Upper lobe of left lung (tissue), 6 donors: Measurements from ENCODE around the gene ACTR3C. TPM values are rescaled to one million over a fixed set of nuclear protein-coding genes. Genes with fewer than 3 reads are reported as not detected.
"Not testable (repeated sequence)": the region's sequence is repeated elsewhere in the genome, so short reads cannot be mapped to it uniquely, and the experiment has no call there.

Source experiments
- ATAC-seq, 2 donors: fragments of 200-7000 bp; cut with Tn5 transposase; one replicate each; pipeline ENCODE4 v1.9.1; 2022; ENCODE audit warnings: mild to moderate bottlenecking in 2 of 2, moderate library complexity in 2 of 2; ENCODE audit not compliant: low FRiP score in 2 of 2
- DNase-seq, 2 donors: peaks; one replicate each; pipeline ENCODE4 v3.0.0-alpha.2; 2019 to 2020
- H3K27ac ChIP-seq, 4 donors: fragments of 200-600 bp; sonication (generic); one replicate each; pipeline ENCODE4 v1.5.1; 2016 to 2019
- H3K27me3 ChIP-seq, 4 donors: fragments of 200-600 bp; sonication (generic); one replicate each; pipeline ENCODE4 v1.5.1; 2017 to 2019
- H3K36me3 ChIP-seq, 4 donors: fragments of 200-600 bp; sonication (generic); one replicate each; pipeline ENCODE4 v1.5.1; 2016 to 2019
- H3K4me1 ChIP-seq, 4 donors: fragments of 200-600 bp; sonication (generic); one replicate each; pipeline ENCODE4 v1.5.1; 2018 to 2019
- H3K4me3 ChIP-seq, 4 donors: fragments of 200-600 bp; sonication (generic); one replicate each; pipeline ENCODE4 v1.5.1; 2017 to 2019; ENCODE audit warnings: mild to moderate bottlenecking in 2 of 4, moderate library complexity in 1 of 4
- H3K9me3 ChIP-seq, 4 donors: fragments of 200-600 bp; sonication (generic); one replicate each; pipeline ENCODE4 v1.5.1; 2018 to 2019
- CTCF ChIP-seq, 6 experiments: fragments of 450-650 bp in 4 of 6; fragments of 200-600 bp in 2 of 6; sonication (generic) in 2 of 6; IDR thresholded peaks; one replicate each; pipeline ENCODE4 v1.5.1; 2016 to 2019; ENCODE audit warnings: antibody characterized with exemption in 6 of 6
- EP300 ChIP-seq, 4 donors: sonication (generic); formaldehyde crosslinking; IDR thresholded peaks; one replicate each; pipeline ENCODE4 v1.5.1; 2017; ENCODE audit warnings: antibody characterized with exemption in 4 of 4, control low read depth in 2 of 4
- POLR2A ChIP-seq, 4 donors: fragments of 450-650 bp; IDR thresholded peaks; one replicate each; pipeline ENCODE4 v1.5.1; 2016 to 2017; ENCODE audit warnings: antibody characterized with exemption in 4 of 4, mild to moderate bottlenecking in 2 of 4
- POLR2AphosphoS5 ChIP-seq, 2 donors: sonication (generic); formaldehyde crosslinking; IDR thresholded peaks; one replicate each; pipeline ENCODE4 v1.5.1; 2017; ENCODE audit warnings: antibody characterized with exemption in 2 of 2
- whole genome bisulfite sequencing, 2 donors: methylation state at CpG; one replicate each; pipeline ENCODE4 v1.1.5; 2017 to 2018; 5-methylcytosine and 5-hydroxymethylcytosine counted together
- total RNA-seq, 6 donors: library from RNA; depleted of rRNA in 4 of 6; stranded (reverse); fragments of >200 nt in 4 of 6; gene quantifications; one replicate each; pipeline versions ENCODE4 v1.1.0 to v1.2.1, GENCODE V29; 2016 to 2021
- donor health status: DM: no; HTN: no; CAD: no; lungs with moderate emphysema.
- donor health status: DM: no; HTN: yes; CAD: no; lungs with severe emphysema.

ACTR3C gene
- total RNA-seq, 6 donors from 2014 or later: 12.1 to 123 (median 24.1) TPM

GRCh38 chr7:150313870-150314269, 9.5 kb downstream of the ACTR3C start:
- Histone ChIP-seq H3K27ac (no peak overlapping the region), H3K4me1 (no peaks in the 10 kb centered on the region), H3K4me3 (no peak overlapping the region), H3K36me3 (no peaks in the 10 kb centered on the region), H3K9me3 (no peaks in the 10 kb centered on the region), H3K27me3 (no peaks in the 10 kb centered on the region)
- DNase-seq (no peak), ATAC-seq (no peak)
- TF ChIP-seq EP300 (IDR thresholded peaks at IDR 0.05) (no peak), CTCF (IDR thresholded peaks at IDR 0.05) (no peak), POLR2AphosphoS5 (IDR thresholded peaks at IDR 0.05) (no peak), POLR2A (IDR thresholded peaks at IDR 0.05) (no peak)
- 94 to 97% methylated on average over 4 to 6 of the region's 6 CpGs for WGBS, 2 donors

DNA sequence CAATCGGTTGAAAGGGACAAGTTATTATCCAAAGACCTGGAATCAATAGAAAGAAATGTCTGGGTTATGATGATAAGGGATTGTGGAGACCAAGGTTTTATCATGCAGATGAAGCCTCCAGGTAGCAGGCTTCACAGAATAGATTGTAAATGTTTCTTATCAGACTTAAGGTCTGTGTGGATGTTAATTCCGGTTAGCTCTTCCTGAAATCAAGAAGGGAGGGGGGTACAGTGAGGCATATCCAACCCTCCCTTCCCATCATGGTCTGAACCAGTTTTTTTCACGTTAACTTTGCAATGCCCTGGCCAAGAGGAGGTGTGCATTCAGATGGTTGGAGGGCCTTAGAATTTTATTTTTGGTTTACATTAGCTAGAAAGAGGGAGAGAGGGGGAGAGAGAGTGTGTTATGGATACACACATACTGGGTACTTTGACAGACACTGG, 10.0 kb downstream of the ACTR3C start:
- no peak for DNase-seq
- Histone ChIP-seq H3K4me1 (no peaks in the 10 kb centered on the region), H3K27ac (no peak overlapping the region), H3K27me3 (no peaks in the 10 kb centered on the region), H3K4me3 (no peak overlapping the region), H3K36me3 (no peaks in the 10 kb centered on the region), H3K9me3 (no peaks in the 10 kb centered on the region)
- ATAC-seq: no peak
- TF ChIP-seq POLR2A (IDR thresholded peaks at IDR 0.05) (no peak), EP300 (IDR thresholded peaks at IDR 0.05) (no peak), POLR2AphosphoS5 (IDR thresholded peaks at IDR 0.05) (no peak), CTCF (IDR thresholded peaks at IDR 0.05) (no peak)
- 76 to 87% methylated on average over 3 of the region's 3 CpGs for WGBS, 2 donors

- WGBS, 2 donors: 81 to 85% methylated on average over 7 of the region's 7 CpGs
- not testable (repeated sequence) for H3K27me3 ChIP-seq, H3K4me1 ChIP-seq, ATAC-seq, H3K27ac ChIP-seq, H3K36me3 ChIP-seq, H3K9me3 ChIP-seq, H3K4me3 ChIP-seq, DNase-seq
Observed at GRCh38 chr7:150312649-150313366, 10.5 kb downstream of the ACTR3C start.

- Histone ChIP-seq H3K4me1 (no peaks in the 10 kb centered on the region), H3K27me3 (no peaks in the 10 kb centered on the region), H3K9me3 (no peaks in the 10 kb centered on the region), H3K4me3 (no peak overlapping the region), H3K27ac (no peak overlapping the region), H3K36me3 (no peaks in the 10 kb centered on the region)
- TF ChIP-seq POLR2A (IDR thresholded peaks at IDR 0.05) (no peak), CTCF (IDR thresholded peaks at IDR 0.05) (no peak), EP300 (IDR thresholded peaks at IDR 0.05) (no peak), POLR2AphosphoS5 (IDR thresholded peaks at IDR 0.05) (no peak)
- ATAC-seq: no peak
- WGBS, 2 donors: 76 to 86% methylated on average over 5 of the region's 5 CpGs
- no peak for DNase-seq
Observed at GRCh38 chr7:150311711-150312110, 11.6 kb downstream of the ACTR3C start.

DNA sequence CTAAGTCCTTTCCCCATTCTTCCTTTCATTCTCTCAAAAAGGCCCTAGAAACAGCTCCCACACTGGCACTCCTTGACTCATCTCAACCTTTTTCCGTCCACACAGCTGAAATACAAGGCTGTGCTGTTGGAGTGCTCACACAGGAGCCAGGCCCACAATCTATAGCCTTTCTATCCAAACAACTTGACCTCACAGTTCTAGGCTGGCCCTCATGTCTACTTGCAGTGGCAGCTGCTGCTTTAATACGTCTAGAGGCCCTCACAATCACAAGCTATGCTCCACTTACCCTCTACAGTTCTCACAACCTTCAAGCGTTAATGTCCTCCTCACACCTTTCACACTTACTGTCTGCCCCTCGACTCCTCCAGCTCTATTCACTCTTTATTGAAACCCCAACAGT, 12.2 kb downstream of the ACTR3C start:
- H3K27ac ChIP-seq: no peak overlapping the region
- no peak overlapping the region for H3K4me3 ChIP-seq
- ATAC-seq: no peak
- DNase-seq: no peak
- H3K4me1 ChIP-seq: no peaks in the 10 kb centered on the region
- H3K36me3 ChIP-seq: no peaks in the 10 kb centered on the region
- 90 to 96% methylated on average over 4 of the region's 4 CpGs for WGBS, 2 donors
- H3K27me3 ChIP-seq: no peaks in the 10 kb centered on the region
- no peaks in the 10 kb centered on the region for H3K9me3 ChIP-seq
- TF ChIP-seq EP300 (IDR thresholded peaks at IDR 0.05): no peak
- TF ChIP-seq POLR2A (IDR thresholded peaks at IDR 0.05): no peak
- no peak for TF ChIP-seq POLR2AphosphoS5 (IDR thresholded peaks at IDR 0.05)
- no peak for TF ChIP-seq CTCF (IDR thresholded peaks at IDR 0.05)
